Hindlimb muscle (tissue), 1 donor: Measurements from ENCODE around the gene SLC9A9. TPM values are rescaled to one million over a fixed set of nuclear protein-coding genes. Genes with fewer than 3 reads are reported as not detected.

Experiments used
- DNase-seq: peaks from one replicate; pipeline ENCODE4 v3.0.0-alpha.2; 2013
- polyA plus RNA-seq: library from polyadenylated mRNA; unstranded; fragments of 120-200 nt; gene quantifications from one replicate; pipeline ENCODE4 v1.2.1, GENCODE V29; 2013; ENCODE audit not compliant: insufficient read length

SLC9A9 gene
- polyA plus RNA-seq, 1 donor: 14.0 TPM

- DNase-seq: no peak
Measured at GRCh38 chr3:143235614-143236204, 612.6 kb downstream of the SLC9A9 start.

- DNase-seq: no peak
Measured at GRCh38 chr3:143234526-143234925, 613.7 kb downstream of the SLC9A9 start.

- no peak for DNase-seq
Measured at GRCh38 chr3:143232981-143233380, 615.3 kb downstream of the SLC9A9 start.

GRCh38 chr3:143228405-143228804, 619.9 kb downstream of the SLC9A9 start:
- DNase-seq: no peak

- no peak for DNase-seq
Measured at GRCh38 chr3:143226678-143227291, 621.5 kb downstream of the SLC9A9 start.

- DNase-seq: no peak
Measured at GRCh38 chr3:143224716-143225115, 623.6 kb downstream of the SLC9A9 start.

GRCh38 chr3:143222981-143223380, 625.3 kb downstream of the SLC9A9 start:
- no peak for DNase-seq

GRCh38 chr3:143222505-143222904, 625.8 kb downstream of the SLC9A9 start:
- DNase-seq: no peak

GRCh38 chr3:143221446-143221845, 626.8 kb downstream of the SLC9A9 start:
- no peak for DNase-seq

GRCh38 chr3:143220741-143221140, 627.5 kb downstream of the SLC9A9 start:
- no peak for DNase-seq

GRCh38 chr3:143218166-143218835, 630.0 kb downstream of the SLC9A9 start:
- DNase-seq: no peak

- DNase-seq: no peak
Measured at GRCh38 chr3:143217283-143217682, 631.0 kb downstream of the SLC9A9 start.

- peak; percentile 53 for DNase-seq
Measured at GRCh38 chr3:143216709-143217182, 631.5 kb downstream of the SLC9A9 start.

Other genes with a start within 250 kb of the SLC9A9 start
- gene DIPK2A, start 123.4 kb upstream of the SLC9A9 start, polyA plus RNA-seq: 18.9 TPM